ENCODE data around the gene TDRD10. TPM values are rescaled to one million over a fixed set of nuclear protein-coding genes. Genes with fewer than 3 reads are reported as not detected.

The TDRD10 gene
- total and polyA plus RNA-seq, 10 donors: 2.4 to 14.0 (median 9.0) TPM

DNA sequence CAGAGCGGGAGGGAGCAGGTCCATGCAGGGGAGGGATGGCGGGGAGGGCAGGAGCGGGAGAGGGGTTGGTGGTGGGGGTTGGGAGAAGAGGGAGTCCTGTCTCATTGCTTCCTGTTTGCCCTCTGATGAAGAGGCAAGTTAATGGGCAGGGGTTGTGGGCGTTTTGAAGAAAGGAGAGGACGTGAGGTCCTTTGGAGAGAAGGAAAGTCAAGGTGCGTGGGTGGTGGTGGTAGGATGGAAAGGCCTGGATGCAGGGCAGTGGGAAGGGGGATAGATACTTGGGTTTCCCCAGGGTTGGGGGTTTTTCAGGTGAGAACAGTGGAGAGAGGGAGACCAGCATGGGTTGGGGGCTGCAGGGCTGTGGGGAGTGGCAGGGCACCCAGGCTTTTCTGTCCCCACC, 39.2 kb downstream of the TDRD10 start:
- no peaks in the 10 kb centered on the region for H3K36me3 ChIP-seq
- TF ChIP-seq, protein P1, sequence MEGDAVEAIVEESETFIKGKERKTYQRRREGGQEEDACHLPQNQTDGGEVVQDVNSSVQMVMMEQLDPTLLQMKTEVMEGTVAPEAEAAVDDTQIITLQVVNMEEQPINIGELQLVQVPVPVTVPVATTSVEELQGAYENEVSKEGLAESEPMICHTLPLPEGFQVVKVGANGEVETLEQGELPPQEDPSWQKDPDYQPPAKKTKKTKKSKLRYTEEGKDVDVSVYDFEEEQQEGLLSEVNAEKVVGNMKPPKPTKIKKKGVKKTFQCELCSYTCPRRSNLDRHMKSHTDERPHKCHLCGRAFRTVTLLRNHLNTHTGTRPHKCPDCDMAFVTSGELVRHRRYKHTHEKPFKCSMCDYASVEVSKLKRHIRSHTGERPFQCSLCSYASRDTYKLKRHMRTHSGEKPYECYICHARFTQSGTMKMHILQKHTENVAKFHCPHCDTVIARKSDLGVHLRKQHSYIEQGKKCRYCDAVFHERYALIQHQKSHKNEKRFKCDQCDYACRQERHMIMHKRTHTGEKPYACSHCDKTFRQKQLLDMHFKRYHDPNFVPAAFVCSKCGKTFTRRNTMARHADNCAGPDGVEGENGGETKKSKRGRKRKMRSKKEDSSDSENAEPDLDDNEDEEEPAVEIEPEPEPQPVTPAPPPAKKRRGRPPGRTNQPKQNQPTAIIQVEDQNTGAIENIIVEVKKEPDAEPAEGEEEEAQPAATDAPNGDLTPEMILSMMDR (IDR thresholded peaks at IDR 0.05 in 8 of 11, conservative IDR thresholded peaks at IDR 0.05 in 3 of 11): no peak
- TF ChIP-seq POLR2AphosphoS5 (IDR thresholded peaks at IDR 0.05) (no peak), POLR2A (IDR thresholded peaks at IDR 0.05) (no peak)
- 68 to 80% (median 69%) methylated on average over 6 of the region's 6 CpGs for WGBS, 5 donors
- H3K9me3 ChIP-seq: no peaks in the 10 kb centered on the region
- intact Hi-C loops (cut with DNase I; ENCODE audit: low total_unique reads): no loop called here
- H3K4me3 ChIP-seq: no peak overlapping the region
- no peak overlapping the region for H3K27ac ChIP-seq
- H3K27me3 ChIP-seq (replicated peaks in 1 of 7): no peaks in the 10 kb centered on the region
- peak; percentile 43 for DNase-seq
- no peaks in the 10 kb centered on the region for H3K4me1 ChIP-seq

DNA sequence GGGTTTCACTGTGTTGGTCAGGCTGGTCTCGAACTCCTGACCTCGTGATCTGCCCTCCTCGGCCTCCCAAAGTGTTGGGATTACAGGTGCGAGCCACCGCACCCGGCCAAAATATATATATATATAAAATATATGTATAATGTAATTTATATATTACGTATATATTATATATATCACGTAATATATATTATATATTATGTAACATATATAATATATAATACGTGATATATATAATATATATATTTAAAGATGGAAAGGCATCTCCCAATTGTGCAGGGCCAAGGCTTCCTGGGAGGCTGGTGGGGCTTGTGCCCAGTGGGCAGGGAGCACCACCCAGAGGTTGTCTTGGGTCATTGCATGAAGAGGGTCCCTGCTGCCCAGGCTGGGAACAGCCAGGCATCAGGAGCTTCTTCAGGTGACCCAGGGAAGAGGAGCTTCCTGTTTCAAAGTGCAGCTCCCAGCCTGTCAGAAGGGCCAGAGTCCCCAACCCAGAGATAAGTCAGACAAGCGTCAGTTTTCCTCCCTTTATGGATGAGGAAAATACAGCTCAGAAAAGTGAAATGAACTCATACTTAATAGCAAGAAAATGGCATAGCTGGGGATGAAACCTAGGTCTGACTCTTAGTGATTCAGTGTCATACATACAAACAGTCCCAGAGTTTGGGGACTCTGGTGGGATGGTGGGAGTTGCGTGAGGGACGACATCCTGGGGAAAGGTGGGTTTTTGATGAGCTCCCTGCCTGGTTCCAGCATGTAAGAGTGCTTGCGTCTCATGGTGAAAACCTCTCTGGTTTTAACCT, 44.4 kb downstream of the TDRD10 start:
- TF ChIP-seq POLR2AphosphoS5 (IDR thresholded peaks at IDR 0.05): peak in 2 of 3 donors; percentile 34 to 52
- TF ChIP-seq POLR2A (IDR thresholded peaks at IDR 0.05): no peak
- TF ChIP-seq, protein P1 (IDR thresholded peaks at IDR 0.05 in 8 of 11, conservative IDR thresholded peaks at IDR 0.05 in 3 of 11): peak; percentile 49 to 87 (median 80)
- intact Hi-C loops (cut with DNase I; ENCODE audit: low total_unique reads): loop anchor here (5.0 kb wide), 1 partner anchor 64 kb away; no protein-coding TSS in a partner anchor
- Histone ChIP-seq H3K36me3 (peaks cover 4 to 35% (median 31%) of the 10 kb centered on the region in 6 donors), H3K27me3 (replicated peaks in 1 of 7) (no peaks in the 10 kb centered on the region), H3K27ac (no peak overlapping the region), H3K9me3 (no peaks in the 10 kb centered on the region), H3K4me1 (peaks cover 0 to 34% (median 11%) of the 10 kb centered on the region in 6 donors), H3K4me3 (no peak overlapping the region)
- no peak for DNase-seq
- WGBS, 5 donors: 80 to 86% (median 84%) methylated on average over 13 of the region's 13 CpGs

DNA sequence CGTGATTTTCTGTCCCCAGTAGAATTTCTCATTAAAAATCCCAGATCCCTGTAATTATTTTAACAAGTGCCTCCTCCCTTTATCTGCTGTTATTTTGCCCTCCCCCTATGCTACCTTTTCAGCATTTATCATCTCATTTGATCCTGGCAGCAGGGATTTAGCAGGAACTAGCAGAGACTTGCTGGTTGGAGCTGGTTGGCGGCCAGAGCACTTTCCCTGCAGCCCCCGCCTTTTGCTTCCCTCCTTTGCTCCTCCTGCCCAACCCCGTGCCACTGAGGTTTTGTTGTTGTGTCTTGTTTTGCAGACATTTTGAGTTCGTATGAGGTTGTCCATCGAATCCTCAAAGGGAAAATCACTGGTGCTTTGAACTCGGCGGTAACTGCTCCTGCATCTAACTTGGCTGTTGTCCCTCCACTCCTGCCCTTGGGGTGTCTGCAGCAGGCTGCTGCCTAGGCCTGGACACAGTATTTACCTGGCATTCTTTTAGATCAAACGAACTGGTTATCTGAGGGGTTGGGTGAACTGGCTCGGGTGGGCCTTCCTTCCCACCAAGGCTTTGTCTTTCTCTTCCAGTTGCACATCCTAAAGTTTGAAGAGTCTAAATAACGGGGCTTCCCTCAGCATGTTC, 45.2 kb downstream of the TDRD10 start:
- TF ChIP-seq, protein P1 (IDR thresholded peaks at IDR 0.05 in 8 of 11, conservative IDR thresholded peaks at IDR 0.05 in 3 of 11): no peak
- no peak for TF ChIP-seq POLR2AphosphoS5 (IDR thresholded peaks at IDR 0.05)
- no peak for TF ChIP-seq POLR2A (IDR thresholded peaks at IDR 0.05)
- peak; percentile 36 for DNase-seq
- peaks cover 0 to 36% (median 11%) of the 10 kb centered on the region in 6 donors for H3K4me1 ChIP-seq
- H3K36me3 ChIP-seq: peaks cover 9 to 43% (median 38%) of the 10 kb centered on the region in 6 donors
- H3K27me3 ChIP-seq (replicated peaks in 1 of 7): no peaks in the 10 kb centered on the region
- WGBS, 5 donors: 84 to 91% (median 86%) methylated on average over 11 of the region's 11 CpGs
- no peak overlapping the region for H3K4me3 ChIP-seq
- no peaks in the 10 kb centered on the region for H3K9me3 ChIP-seq
- intact Hi-C loops (cut with DNase I; ENCODE audit: low total_unique reads): loop anchor here (5.0 kb wide), 1 partner anchor 65 kb away; no protein-coding TSS in a partner anchor
- H3K27ac ChIP-seq: peak overlapping the region in 3 of 8 donors; percentile 38 to 53 (median 43)

DNA sequence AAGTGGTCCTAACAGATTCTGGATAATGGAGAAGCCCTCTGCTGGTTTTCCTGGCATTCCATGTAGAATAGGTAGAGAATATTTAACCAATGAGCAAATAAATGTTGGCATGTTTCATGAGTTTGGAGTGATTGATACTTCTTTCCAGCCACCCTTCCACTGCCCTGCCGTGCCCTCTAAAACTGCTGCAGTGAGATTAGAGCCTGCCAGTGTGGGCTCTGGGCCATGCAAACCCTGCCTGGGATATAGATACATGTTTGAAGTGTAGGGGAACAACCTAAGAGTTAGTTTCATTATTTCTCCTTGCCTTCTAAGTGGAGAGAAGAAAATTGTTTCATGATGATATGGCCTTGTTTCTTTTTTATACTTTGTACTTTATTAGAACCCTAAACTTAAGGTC, 46.0 kb downstream of the TDRD10 start:
- WGBS, 5 donors: 25 to 64% (median 41%) methylated on average over 1 of the region's 1 CpG
- no peaks in the 10 kb centered on the region for H3K27me3 ChIP-seq (replicated peaks in 1 of 7)
- peak; percentile 17 for DNase-seq
- intact Hi-C loops (cut with DNase I; ENCODE audit: low total_unique reads): loop anchor here (5.0 kb wide), 1 partner anchor 66 kb away; no protein-coding TSS in a partner anchor
- no peaks in the 10 kb centered on the region for H3K9me3 ChIP-seq
- H3K27ac ChIP-seq: peak overlapping the region in 4 of 8 donors; percentile 1 to 53 (median 40)
- peaks cover 15 to 51% (median 47%) of the 10 kb centered on the region in 6 donors for H3K36me3 ChIP-seq
- TF ChIP-seq, protein P1 (IDR thresholded peaks at IDR 0.05 in 8 of 11, conservative IDR thresholded peaks at IDR 0.05 in 3 of 11): no peak
- no peak for TF ChIP-seq POLR2A (IDR thresholded peaks at IDR 0.05)
- no peak for TF ChIP-seq POLR2AphosphoS5 (IDR thresholded peaks at IDR 0.05)
- H3K4me1 ChIP-seq: peaks cover 0 to 41% (median 11%) of the 10 kb centered on the region in 6 donors
- H3K4me3 ChIP-seq: no peak overlapping the region

Measured in spleen (tissue), 11 donors.